Activated T-cell treated with anti-CD3 and anti-CD28 coated beads for 4 hours (primary cell): ENCODE data around the gene XRCC1.
"Not testable (repeated sequence)": the region's sequence is repeated elsewhere in the genome, so short reads cannot be mapped to it uniquely, and the experiment has no call there.

Experiments
- DNase-seq: peaks from one replicate; pipeline ENCODE4 v3.0.0-alpha.2; 2020

Gene XRCC1

DNA sequence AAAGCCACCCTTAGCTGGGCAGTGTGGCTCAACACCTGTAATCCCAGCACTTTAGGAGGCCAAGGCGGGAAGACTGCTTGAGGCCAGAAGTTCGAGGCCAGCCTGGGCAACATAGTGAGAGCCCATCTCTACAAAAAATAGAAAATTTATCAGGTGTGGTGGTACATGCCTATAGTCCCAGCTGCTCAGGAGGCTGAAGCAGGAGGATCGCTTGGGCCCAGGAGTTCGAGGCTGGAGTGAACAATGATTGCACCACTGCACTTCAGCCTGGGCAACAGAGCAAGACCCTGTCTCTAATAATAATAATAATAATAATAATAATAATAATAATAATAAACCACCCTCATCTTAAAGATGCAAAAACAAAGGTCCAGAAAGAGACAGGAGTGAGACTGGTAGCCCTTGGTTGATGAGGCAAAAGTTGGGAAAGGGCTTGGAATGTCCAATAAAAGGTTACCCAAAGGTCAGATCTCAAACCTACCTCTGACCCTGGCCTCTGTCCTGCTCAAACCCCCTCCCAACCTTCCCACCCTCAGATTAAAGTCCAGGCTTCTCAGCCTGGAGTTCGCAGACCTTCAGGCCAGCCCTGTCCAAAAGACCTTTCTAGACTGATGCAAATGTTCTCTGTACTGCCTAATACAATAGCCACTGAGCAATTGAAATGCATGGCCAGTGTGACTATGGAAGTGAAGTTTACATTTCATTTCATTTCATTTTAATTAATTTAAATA, 33.2 kb downstream of the XRCC1 start:
- no peak for DNase-seq

DNA sequence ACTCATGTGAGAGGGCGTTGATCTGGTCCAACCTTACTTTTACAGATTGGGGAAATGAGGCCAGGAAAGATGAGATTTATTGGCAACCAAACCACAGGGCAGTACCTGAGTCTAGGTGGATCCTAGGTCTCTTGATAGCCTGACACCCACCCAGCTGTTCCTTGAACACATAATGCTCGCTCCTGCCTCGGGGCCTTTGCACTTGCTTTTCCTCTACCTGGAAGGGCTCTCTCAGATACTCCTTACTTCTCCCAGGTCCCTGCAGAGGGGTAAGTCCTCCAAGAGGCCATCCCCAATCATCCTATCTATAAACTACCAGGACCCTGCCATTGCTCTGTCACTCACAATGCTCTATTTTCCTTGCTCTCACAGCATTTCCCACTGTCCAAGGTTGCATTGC, 34.9 kb downstream of the XRCC1 start:
- no peak for DNase-seq

DNA sequence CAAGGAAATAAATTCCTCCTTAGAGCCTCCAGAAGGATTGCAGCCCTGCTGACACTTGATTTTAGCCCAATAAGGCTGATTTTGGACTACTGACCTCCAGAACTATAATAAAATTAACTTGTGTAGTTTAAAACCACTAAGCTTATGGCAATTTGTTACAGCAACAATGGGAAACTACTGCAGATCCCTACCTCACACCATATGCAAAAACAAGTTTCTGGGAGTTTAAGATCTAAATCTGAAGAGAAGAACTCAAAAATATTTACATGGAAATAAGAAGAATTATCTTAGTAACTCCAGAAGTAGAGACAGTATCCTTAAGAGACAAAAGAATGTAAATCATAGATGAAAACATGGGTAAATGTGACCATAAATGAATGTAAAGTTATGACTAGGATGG, 36.4 kb downstream of the XRCC1 start:
- DNase-seq, result no peak

DNA sequence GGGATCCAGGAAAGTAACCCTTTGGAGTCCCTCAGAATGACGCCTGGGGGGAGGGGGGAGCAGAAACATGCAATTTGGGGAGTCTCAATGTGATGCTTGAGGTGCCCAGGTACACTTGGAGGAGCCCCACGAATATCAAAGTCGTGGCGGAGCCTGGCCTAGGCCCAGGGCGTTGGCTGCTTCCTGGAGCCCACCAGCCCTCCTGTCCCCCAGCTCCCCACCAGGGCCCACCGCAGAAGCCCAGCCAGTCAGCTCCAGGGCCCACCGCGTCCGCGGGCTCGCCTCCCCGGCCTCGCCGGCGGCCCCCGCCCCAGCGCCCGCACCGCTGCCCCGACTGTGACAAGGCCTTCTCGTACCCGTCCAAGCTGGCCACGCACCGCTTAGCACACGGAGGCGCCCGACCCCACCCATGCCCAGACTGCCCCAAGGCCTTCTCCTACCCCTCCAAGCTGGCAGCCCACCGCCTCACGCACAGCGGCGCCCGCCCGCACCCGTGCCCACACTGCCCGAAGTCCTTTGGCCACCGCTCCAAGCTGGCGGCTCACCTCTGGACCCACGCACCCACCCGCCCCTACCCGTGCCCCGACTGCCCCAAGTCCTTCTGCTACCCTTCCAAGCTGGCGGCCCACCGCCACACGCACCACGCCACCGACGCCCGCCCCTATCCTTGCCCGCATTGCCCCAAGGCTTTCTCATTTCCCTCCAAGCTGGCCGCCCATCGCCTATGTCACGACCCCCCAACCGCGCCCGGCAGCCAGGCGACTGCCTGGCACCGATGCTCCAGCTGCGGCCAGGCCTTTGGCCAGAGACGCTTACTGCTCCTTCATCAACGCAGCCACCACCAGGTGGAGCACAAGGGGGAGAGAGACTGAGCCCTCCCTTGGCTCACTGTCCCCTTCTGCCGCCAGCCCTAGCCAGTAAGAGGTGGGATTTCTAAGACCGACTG, 40.2 kb downstream of the XRCC1 start:
- no peak for DNase-seq

DNA sequence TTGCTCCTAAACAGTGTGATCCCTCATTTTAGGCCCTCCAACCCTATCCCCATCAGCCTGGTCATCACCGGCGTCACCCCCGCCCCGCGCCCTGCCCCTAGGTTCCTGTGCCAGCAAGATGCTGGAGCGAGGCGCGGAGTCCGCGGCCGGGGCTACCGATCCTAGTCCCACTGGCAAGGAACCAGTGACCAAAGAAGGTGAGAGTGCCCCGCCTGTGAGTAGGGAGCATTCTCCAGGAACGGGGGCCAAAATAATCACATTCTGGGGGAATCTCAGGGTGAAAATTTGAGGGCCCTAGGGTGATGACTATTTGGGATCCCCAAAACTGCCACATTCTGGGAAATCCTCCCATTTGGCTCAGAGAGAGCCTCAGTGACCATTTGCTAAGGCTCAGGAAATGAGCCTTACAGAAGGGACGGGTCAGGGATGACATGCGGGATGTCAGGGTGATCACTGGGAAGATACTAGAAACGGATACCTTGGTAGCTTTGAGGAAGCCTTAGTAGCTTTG, 41.0 kb downstream of the XRCC1 start:
- DNase-seq, result no peak

DNA sequence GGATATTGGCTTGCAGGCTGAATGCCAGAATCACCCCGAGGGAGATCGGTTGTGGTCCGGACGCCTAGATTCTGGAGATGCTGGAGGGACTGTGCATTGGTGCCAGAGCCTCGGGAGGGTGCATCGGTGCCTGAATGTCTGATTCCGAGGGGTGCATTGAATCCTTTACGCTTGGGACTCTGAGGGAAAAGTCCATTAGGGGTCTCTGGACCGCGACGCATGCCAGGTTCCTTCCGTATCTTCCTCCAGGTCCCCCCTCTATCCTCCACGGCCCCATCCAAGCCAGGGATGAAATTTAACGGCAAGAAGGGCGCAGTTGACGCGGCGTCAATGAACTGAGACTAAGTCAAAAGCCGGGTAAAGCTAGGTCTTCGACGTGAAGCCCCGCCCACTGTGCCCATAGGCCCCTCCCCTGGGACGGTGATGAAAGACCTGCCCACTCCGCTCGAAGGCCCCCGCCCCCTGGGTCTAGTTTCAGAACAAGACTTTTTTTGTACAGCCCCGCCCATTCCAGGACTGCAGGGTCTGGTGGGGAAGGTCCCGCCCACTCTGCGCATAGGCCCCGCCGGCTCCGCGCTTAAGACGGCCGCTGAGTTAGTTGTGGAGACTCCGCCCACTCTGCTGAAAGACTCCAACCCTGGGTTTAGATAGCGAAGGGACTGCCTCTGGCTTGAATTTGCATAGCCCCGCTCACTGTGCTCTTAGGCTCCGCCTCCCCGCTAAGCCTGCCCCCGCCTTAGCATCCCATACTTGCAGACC, 41.6 kb downstream of the XRCC1 start:
- DNase-seq, result peak; percentile 91

DNA sequence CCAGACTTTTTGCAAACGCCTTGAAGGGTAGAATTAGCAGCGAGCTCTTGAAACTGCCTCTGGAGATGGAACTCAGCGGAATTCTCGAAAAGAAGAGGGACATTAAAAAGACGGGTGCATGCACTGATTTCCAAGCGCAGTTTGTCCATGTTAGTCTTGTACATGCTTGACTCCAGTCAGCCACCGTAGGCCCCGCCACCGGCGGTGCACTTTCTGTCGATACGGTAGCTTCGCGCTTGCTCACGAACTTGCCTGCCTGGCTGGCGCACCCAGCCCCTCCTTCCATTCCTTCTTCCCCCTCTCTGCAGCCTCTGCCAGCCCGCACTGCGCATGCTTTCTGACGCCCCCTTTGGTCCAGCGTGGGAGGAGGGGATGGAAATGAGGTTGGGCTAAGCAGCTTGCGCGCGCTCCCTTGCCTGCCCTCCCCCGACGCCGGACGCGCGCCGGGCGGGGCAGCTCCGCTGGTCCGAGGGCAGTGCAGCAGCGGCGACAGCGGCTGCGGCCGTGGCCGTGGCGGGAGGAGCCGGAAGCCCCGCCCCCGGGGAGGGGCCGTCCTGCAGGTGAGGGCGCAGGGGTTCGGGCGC, 42.3 kb downstream of the XRCC1 start, which contains the start of gene ZNF575:
Gene ZNF575, plus strand, starts transcription at position 227 of the 584 bp plus-strand sequence. CDS start 1,235 bp downstream, outside the sequence.
- DNase-seq, result peak; percentile 80

DNA sequence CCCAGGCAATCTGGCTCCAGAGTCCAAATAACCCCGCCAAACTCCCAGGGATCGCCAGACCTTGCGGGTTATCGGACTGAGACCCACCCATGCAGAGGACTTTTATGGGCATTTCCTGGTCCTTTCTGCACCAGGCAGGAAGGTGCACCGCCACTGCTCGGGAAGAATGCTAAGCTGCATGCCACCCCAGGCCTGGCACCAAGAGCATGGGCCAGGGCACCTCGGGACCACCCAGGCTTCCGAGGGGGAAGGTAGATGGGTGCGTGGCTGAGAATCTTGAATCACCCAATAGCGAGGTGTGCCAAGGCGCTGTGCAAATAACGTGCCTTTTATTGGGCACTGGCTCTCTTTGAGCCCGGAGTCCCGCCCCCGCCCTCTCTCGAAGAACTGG, 42.8 kb downstream of the XRCC1 start:
- DNase-seq, result no peak

DNA sequence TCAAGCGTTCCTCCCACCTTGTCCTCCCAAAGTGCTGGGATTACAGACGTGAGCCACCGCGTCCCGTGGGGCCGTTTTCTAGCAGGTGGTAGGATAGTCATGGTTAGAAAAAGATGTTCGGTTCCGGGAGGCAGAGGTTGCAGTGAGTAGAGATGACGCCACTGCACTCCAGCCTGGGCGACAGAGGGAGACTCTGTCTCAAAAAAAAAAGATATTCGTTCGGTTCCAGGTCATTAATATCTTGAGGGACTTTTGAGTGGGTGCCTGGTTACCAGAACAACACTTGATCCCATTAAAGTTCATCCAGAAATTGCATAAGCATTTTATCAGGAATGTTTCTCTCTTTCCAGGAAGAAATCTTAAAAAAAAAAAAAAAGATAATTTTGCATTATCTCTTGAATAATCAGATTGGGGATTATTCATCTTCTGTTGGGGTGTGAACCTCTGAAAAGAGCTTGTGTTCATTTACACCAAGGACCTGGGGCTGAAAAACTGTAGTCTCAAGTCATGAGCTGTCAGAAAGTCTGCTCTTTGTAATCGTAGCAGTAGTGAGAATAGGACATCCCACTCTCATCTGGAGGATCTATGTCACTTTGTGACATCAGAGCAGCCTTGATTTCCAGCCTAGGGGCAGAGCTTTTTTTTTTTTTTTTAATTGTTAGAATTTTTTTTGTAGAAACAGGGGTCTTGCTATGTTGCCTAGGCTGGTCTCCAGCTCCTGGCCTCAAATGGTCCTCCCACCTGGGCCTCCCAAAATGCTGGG, 47.3 kb downstream of the XRCC1 start:
- no peak for DNase-seq

DNA sequence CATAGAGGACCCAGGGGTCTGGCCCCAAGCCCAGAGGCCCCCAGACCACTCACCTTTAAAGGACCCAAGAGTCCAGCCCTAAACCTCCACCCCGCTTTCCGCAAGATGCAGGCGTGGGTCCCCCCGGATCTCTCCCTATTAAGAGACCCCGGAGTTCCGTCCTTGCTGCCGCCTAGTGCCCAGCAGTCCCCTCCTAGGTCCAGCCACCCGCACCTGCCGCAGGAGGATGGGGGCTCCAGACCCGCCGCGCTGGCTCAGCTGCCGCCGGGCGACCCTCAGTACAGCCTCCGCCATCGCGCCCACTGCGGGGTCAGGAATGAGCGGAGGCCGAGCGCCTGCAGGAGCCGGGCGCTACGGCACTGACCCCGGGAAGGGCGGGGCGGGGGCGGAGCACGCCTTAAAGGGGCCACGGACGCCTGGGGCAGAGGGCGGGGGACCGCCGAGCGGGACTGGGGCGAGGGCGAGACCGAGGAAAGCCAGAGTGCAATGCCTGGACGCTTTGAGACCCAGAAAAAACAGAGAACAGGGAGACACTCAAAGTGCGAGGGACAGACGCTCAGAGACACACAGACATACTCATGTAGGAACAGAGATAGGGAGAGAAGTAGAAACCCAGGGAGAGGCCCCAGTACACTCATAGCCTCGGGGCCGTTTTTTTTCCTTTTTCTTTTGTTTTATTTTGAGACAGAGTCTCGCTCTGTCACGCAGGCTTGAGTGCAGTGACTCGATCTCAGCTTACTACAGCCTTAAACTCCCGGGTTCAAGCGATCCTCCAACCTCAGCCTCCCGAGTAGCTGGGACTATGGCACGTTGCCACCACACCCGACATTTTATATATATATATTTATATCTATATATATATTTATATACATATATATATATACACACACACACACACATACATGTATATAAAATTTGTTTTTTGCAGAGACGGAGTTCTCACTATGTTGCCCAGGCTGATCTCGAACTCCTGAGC, 48.2 kb downstream of the XRCC1 start, which contains the start of gene ETHE1:
Gene ETHE1, minus strand, starts transcription at position 318 of the 976 bp plus-strand sequence. Its CDS starts 24 bp downstream, at position 294.
- DNase-seq, result peak; percentile 61

DNA sequence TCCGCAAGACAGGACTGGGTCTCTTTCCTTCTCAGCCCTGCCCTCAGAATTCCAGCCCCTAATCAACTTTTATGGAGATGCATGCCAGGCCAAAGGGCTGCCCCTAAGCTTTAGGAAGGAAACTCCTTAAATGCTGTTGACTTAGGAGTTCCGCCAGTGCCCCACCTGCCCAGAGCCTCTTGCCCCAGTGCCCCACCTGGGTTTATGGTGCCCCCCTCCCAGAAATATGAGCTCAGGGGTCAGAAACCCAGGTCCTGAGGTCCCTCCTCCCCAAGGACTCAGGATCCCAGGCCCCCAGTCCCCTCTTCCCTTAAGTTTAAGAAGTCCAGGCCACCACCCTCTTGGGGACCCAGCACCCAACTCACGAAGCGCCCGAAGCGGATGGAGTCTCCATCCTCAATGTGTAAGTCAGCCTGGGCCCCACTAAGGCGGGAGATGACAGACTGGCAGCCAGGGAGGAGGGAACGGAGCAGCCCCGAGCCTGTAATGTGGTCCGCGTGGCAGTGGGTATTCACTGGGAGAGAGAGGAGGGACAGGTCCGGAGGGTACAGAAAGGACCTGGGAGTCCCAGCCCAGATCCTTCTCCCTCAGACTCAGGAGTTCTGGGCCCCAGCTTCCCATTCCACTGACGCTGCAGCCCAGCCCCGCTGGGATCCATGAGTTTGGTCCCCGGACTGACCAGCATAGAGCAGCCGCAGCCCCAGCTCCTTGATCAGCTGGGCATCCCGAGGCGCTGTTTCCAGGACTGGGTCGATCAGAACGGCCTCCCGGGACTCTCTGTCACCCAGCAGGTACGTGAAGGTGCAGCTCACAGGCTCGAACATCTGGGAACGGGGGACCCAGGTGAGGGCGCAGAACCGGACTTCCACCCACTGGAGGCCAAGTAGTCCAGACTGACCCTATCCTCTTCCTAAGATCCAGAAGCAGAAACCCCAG, 49.2 kb downstream of the XRCC1 start:
- no peak for DNase-seq

DNA sequence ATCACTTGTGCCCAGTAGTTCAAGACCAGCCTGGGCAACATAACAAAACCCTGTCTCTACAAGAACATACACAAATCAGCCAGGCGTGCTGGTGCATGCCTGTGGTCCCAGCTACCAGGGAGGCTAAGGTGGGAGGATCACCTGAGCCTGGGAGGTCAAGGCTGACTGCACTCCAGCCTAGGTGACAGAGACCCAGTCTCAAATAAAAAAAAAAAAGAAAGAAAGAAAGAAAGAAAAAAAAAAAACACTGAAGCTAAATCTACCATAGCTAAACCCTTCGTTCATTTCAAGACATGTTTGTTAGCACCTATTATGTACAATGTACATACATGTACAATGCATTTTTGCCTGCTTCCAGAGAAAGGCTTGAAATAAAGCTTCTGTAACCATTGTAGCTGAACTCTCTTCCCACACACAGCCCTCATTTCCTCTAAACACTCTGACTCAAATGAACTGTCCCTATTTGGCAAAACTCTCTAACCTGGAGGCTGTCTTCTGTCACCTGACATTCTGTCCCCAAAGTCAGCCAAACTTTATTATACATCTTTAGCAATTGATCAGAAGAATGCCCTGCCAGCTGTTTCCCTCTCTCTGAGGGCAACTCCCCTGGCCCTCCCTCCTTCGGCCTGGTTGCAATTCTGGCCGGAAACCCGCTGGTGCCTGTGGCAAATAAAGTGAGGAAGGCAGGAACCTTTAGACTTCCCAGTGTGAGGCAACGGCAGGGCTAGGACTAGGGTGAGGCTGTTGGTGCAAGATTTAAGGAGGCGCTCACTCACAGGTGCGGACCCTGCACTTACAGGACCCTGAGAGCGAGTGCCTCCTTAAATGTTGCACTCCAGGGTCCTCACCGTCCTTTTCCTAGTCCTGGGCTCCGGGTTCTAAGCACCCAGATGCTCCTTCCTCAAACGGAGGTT, 50.1 kb downstream of the XRCC1 start:
- DNase-seq, result no peak

DNA sequence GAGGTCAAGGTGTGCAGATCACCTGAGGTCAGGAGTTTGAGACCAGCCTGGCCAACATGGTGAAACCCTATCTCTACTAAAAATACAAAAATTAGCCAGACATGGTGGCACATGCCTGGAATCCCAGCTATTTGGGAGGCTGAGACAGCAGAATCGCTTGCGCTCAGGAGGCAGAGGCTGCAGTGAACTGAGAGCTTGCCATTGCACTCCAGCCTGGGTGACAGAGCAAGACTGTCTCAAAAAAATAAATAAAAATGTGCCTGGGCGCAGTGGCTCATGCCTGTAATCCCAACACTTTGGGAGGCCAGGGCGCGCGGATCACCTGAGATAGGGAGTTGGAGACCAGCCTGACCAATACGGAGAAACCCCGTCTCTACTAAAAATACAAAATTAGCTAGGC, 51.6 kb downstream of the XRCC1 start:
- not testable (repeated sequence) for DNase-seq

DNA sequence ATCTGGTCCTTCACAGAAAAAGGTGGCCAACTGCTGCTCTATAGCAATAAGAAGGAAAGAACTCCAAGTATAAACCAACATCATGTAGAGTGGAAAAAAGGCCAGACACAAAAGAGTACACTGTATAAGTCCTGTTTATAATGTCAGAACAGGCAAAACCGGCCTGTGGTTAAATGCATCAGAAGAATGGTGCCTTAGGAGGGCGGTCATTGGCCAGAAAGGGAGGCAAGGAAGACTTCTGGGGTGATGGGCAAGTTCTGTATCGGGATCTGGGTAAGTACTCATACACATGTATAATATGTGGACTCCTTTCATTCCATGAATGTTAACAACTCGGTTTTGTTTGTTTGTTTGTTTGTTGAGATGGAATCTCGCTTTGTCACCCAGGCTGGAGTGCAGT, 52.4 kb downstream of the XRCC1 start:
- DNase-seq, result no peak

DNA sequence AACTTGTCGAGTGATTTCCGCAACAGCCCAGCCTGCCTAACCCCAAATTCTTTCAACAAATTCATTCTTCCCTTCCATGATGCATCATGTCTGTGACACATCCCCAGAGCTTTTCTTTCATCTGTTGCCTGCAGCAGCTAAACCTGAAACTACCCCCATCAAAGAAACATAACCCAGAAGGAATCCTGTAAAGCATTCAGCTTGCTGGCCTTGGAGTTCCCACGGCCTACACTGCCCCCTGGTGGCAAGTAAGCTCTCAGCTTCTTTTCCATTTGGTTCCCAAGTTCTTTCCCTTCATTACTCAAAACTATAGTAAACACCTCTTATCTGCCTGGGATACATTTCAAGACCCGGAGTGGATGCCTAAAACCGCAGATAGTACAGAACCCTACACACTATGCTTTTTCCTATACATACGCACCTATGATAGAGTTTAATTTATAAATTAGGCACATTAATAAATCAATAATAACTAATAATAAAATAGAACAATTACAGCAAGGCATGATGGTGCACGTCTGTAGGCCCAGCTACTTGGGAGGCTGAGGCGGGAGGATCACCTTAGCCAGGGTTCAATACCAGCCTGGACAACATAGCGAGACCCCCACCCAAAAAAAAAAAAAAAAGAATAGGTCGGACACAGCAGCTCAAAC, 55.8 kb downstream of the XRCC1 start:
- DNase-seq, result peak; percentile 78

DNA sequence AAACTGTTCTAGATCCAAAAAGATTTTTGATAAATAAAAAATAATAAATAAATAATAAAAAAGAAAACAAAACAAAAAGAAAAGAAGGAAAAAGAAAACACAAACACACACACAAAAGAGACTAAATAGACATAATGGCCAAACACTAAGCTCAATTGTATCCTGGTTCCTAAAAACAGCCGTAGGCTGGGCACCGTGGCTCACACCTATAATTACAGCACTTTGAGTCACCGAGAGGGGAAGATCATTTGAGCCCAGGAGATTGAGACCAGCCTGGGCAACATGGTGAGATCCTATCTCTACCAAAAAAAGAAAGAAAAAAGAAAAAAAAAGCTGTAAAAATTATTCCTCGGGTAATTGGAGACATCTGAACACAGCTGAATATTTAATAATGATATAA, 57.3 kb downstream of the XRCC1 start:
- no peak for DNase-seq

DNA sequence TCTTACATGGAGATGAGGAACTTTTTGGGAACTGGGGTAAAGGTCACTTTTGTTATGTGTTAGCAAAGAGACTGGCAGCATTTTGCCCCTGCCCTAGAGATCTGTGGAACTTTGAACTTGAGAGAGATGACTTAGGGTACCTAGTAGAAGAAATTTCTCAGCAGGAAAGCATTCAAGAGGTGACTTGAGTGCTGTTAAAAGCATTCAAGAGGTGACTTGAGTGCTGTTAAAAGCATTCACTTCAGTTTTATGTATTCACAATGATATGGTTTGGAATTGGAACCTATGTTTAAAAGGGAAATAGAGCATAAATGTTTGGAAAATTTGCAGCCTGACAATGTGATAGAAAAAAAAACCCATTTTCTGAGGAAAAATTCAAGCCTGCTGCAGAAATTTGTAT, 62.9 kb downstream of the XRCC1 start:
- DNase-seq, result not testable (repeated sequence)

DNA sequence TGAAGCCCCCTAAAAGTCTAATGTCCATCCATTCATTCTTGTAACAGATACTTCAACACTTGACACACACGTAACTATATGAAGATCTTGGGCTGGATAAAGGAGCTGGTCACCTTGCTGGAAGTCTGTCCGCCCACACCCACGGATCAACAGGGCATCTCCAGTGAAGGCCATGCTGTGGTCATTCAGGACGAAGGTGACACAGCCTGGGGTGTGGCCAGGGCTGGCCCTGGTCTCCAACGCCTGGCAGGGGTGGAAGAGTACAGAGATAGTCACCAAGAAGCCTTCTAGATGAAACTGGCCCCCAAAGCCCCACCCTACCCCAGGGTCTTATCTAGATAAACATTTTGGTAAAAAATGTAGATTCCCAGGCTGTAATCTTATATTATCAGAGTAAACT, 64.0 kb downstream of the XRCC1 start:
- no peak for DNase-seq
